Muscle of back (tissue), 11 donors: ENCODE results near the gene CYP27A1. TPM values are rescaled to one million over a fixed set of nuclear protein-coding genes. Genes with fewer than 3 reads are reported as not detected.
"Not testable (repeated sequence)": the region's sequence is repeated elsewhere in the genome, so short reads cannot be mapped to it uniquely, and the experiment has no call there.

Experiments used
- DNase-seq, 3 donors: peaks; one replicate each; pipeline versions ENCODE4 v3.0.0 to v3.0.0-alpha.2; 2013
- polyA plus RNA-seq, 10 donors: library from polyadenylated mRNA; unstranded; fragments of 120-200 nt; gene quantifications; one replicate each; pipeline ENCODE4 v1.2.1, GENCODE V29; 2013; ENCODE audit not compliant: insufficient read length in 10 of 10

The CYP27A1 gene
- polyA plus RNA-seq, 10 donors = 10.8 to 22.9 (median 19.0) TPM

GRCh38 chr2:218761795-218762194, 20.2 kb upstream of the CYP27A1 start:
- DNase-seq = no peak

DNA sequence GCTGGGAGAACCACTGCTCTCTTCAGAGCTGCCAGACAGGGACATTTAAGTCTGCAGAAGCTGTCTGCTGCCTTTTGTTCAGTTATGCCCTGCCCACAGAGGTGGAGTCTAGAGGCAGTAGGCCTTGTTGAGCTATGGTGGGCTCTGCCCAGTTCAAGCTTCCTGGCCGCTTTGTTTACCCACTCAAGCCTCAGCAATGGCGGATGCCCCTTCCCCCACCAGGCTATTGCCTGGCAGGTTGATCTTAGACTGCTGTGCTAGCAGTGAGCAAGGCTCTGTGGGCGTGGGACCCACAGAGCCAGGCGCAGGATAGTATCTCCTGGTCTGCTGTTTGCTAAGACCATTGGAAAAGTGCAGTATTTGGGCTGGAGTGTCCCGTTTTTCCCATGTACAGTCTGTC, 9.2 kb upstream of the CYP27A1 start:
- DNase-seq = not testable (repeated sequence)

- DNase-seq = no peak
Measured at GRCh38 chr2:218773881-218774280, 8.1 kb upstream of the CYP27A1 start.

DNA sequence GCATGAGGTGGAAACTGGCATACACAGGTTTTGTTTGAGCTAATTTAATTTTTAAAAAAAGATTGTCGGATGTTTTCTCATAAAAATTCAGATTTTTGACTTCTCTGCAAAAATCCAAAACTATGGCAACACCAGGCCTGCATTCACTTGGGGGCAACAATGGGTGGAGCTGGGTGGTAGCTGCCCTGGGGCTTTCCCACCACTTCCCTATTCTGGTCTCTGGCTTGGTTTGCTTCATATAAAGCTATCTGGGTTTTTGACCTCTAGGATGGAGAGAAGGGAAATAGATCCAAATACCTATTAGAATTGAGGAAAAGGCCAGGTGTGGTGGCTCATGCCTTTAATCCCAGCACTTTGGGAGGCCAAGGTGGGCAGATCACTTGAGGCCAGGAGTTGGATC, 5.5 kb upstream of the CYP27A1 start:
- no peak for DNase-seq

DNA sequence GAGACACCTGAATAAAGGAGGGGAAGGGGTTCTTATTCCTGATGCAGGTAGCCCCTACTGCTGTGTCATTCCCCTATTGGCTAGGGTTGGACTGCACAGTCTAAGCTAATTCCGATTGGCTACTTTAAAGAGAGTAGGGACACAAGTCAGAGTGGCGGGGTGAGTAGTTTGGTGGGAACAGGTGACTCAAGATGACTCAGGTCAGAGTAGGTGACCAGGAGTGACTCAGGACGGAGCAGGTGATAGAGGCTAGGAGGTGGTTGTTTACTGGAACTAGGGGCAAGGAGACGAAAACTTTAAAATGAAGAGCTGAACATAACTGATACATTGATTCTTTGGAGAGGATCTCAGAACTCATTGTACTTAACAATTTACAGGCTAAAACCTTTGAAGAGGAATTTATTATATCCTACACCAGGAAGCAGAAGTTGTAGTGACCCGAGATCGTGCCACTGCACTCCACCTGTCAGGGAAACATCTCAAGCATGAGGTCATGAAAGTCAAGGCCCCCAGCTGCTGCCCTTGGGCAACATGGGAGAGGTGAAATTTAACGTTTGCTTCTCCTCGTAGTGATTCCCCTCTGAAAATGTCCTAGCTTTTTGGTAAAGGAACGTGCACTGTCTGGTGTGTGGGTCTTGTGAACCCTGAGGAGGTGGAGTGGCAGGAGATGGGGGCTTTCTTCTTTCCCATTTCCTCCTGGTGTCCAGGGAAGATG, 4.5 kb upstream of the CYP27A1 start:
- DNase-seq = no peak

- DNase-seq = no peak
Measured at GRCh38 chr2:218780046-218780445, 1.9 kb upstream of the CYP27A1 start.

- DNase-seq = peak; percentile 20 to 49 (median 29)
Measured at GRCh38 chr2:218780851-218781690, 876 bp upstream of the CYP27A1 start.

DNA sequence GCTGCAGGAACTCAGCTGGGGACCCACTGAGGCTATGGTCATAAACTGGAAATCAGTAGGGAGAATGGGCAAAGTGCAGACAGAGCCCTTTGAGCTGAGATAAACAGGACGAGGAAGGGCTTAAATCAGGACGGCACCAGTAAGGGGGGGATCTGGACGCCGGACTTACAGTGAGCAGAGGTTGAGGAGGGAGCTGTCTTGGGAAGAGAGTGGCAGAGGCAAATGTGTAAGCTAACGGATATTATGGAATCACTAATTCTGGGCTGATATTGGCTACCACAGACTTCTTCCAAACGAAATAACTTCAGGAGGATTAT, 539 bp downstream of the CYP27A1 start:
- DNase-seq = peak in 2 of 3 donors; percentile 10 to 22

GRCh38 chr2:218783688-218784087, 1.7 kb downstream of the CYP27A1 start:
- peak in 1 of 3 donors; percentile 4 for DNase-seq

DNA sequence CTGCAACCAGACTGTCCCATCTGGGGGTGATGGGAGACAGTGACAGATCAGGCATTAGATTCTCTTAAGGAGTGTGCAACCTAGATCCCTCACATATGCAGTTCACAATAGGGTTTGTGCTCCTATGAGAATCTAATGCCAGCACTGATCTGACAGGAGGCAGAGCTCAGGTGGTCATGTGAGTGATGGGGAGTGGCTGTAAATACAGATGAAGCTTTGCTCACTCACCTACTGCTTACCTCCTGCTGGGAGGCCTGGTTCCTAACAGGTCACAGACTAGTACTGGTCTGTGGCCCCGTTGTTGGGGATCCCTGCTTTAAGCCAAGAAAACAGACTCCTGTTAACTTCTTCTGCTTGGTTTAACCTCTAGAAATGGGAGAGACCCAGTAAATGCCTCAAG, 3.2 kb downstream of the CYP27A1 start:
- no peak for DNase-seq

DNA sequence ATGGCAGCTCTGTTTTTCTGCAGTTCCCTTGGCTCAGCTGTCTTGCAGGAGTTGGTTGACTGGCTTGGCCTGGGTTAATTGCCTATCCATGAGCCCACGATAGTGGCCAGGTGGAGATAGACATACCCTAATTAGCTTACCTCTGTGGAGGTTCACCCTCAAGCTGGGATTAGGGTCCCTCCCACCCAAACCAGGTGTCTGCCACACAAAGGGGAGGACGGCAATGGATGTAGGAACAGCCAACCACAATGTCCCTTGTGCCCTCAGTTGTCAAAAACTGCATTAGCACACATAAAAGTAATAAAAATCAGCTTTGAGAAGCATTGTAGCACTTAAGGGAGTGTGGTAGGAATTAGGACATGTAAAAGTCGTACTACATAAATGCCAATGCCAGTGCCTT, 4.2 kb downstream of the CYP27A1 start:
- DNase-seq = no peak

GRCh38 chr2:218788529-218789255, 6.7 kb downstream of the CYP27A1 start:
- DNase-seq = no peak

- DNase-seq = no peak
Measured at GRCh38 chr2:218792433-218792832, 10.5 kb downstream of the CYP27A1 start.

DNA sequence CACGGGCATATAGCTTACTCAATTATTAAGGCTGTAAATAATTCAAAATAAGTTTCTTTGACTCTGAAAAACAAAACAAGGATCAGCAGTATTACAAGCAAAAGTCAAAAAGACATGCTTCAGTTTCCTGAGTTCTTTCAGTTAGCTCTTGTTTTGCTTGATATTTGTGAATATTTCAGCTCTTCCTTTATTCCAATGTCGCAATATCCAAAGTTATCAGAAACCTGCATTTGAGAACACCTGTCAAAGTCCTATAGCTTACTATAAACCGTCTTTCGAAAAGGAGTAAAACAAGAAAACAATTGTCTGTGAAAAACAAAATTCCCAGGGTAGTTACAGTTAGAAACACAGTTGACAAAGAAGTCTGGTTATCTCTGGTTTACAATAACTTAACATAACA, 14.7 kb downstream of the CYP27A1 start:
- no peak for DNase-seq

DNA sequence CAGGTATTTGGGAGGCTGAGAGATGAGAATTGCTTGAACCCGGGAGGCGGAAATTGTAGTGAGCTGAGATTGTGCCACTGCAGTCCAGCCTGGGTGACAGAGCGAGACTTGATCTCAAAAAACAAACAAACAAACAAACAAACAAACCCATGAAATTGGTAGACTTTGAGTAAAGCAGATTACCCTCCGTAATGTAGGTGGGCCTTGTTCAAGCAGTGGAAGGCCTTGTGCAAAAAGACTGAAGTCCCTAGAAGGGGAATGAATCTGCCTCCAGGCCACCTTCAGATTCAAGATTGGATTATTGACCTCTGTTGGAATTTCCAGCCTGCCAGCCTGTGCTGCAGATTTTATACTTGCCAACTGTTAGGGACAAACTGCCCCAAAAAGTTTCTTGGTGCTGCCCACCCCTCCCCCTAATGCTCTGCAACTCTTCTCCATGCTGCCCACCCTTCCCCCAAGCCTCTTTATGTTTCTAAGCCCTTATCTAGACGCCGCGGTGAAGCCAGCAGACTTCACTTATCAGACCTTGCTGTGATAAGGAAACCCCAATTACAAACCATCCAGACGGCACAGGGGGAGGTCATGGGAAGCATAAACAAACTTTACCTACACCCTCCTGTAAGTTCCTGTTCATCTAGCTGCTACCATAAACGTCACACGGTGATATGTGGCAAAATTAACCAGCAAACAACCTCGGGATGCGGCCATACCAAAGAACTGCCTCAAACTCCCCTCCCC, 17.0 kb downstream of the CYP27A1 start:
- no peak for DNase-seq

DNA sequence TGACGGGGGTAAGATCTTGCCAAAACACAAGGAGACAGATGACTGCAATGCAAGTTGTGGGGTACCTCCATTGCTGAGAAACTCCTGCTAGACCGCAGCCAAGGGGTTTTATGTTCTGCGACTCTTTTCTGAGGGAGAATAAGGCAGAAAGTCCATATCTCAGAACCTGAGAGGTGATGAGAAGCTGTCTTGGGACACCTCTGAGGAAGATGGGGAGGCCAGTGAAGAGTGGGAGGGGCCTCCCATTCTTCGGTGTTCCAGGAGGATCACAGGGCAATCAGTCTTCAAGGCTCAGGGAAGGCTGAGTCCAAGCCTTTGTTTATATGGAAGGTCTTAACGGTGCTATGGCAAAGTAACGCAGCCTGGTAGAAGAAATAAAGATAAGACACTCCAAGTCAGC, 18.0 kb downstream of the CYP27A1 start:
- DNase-seq = no peak

GRCh38 chr2:218802386-218802994, 20.5 kb downstream of the CYP27A1 start:
- DNase-seq = no peak

- no peak for DNase-seq
Measured at GRCh38 chr2:218804817-218805216, 22.9 kb downstream of the CYP27A1 start.

DNA sequence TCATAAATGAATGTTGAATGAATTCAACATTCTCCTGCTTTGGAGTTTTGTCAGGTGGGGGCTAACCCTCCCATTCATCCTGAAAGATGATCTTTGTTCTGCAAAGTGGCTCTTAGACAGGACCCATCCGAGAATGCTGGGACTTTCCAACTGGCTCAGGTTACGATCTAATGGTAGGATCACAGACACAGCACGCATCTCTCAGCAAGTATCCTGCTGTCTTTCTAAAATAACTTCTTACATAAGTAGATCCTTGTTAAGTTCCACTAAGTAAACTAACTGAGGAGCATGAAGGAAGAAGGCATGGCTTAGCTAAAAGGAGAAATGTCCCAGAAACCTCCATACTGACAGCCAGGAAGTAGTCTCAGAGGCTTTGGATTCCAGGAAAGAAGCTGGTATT, 23.7 kb downstream of the CYP27A1 start:
- peak; percentile 57 to 61 (median 58) for DNase-seq

GRCh38 chr2:218806346-218806978, 24.5 kb downstream of the CYP27A1 start:
- peak; percentile 37 to 97 (median 73) for DNase-seq

- DNase-seq = no peak
Measured at GRCh38 chr2:218807626-218808025, 25.7 kb downstream of the CYP27A1 start.
